HG03469 (cell line): ENCODE data around the gene RMC1.
"Not testable (repeated sequence)": the region's sequence is repeated elsewhere in the genome, so short reads cannot be mapped to it uniquely, and the experiment has no call there.

Experiments used
- ATAC-seq: cut with Tn5 transposase; IDR thresholded peaks from one replicate; pipeline ENCODE4 v1.9.1; 2021; ENCODE audit warnings: mild to moderate bottlenecking, moderate library complexity, moderate number of reproducible peaks; ENCODE audit not compliant: unreplicated experiment

The RMC1 gene

GRCh38 chr18:23556145-23556780 is 53.0 kb downstream of the RMC1 start:
- no peak for ATAC-seq

DNA sequence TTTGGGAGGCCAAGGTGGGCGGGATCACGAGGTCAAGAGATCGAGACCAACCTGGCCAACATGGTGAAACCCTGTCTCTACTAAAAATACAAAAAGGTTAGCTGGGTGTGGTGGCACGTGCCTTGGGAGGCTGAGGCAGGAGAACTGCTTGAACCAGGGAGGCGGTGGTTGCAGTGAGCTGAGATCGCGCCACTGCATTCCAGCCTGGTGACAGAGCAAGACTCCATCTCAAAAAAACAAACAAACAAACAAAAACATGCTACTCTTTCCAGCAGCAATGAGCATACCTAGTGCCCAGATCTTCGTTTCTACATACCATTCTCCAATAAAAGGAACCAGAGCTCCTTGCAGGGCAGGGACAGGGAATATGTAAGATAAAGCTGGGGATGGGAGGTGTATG is 54.2 kb downstream of the RMC1 start:
- ATAC-seq, result not testable (repeated sequence)

DNA sequence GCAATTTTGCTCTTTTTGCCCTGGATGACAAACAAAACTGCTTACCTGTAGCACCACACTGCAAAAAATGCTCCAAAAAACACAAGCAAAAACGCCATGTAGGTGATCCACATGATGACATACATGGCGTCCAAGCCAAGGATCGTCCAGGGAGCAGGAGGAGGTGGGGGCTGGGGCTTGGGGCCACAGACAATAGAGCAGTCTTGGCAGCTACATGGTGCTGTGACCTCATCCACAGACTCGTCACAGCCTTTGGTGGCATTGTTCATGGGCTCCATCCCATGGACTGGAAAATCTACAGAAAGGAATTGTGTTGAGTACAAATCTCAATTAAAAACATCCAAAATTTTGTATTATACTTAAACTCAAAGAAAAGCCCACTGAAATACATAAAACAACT is 56.9 kb downstream of the RMC1 start:
- ATAC-seq, result no peak

DNA sequence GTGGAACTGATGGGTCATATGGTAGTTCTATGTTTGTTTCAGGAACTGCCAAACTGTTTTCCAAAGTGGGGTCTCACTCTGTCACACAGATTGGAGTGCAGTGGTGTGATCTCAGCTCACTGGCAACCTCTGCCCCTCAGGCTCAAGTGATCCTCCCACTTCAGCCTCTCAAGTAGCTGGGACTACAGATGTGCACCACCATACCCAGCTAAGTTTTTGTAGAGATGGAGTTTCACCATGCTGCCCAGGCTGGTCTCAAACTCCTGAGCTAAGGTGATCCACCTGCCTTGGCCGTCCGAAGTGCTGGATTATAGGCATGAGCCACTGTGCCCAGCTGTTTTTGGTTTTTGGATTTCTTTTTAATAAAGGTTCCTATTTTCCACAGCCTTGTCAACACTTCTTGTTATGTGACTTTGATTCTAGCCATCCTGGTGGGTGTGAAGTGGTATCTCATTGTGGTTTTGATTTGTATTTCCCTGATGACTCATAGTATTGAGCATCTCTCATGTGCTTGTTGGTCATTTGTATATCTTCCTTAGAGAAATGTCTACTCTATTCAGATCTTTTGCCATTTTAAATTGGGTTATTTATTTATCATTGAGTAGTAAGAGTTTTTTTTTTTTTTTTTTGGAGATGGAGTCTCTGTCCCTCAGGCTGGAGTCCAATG is 60.2 kb downstream of the RMC1 start:
- ATAC-seq, result no peak

DNA sequence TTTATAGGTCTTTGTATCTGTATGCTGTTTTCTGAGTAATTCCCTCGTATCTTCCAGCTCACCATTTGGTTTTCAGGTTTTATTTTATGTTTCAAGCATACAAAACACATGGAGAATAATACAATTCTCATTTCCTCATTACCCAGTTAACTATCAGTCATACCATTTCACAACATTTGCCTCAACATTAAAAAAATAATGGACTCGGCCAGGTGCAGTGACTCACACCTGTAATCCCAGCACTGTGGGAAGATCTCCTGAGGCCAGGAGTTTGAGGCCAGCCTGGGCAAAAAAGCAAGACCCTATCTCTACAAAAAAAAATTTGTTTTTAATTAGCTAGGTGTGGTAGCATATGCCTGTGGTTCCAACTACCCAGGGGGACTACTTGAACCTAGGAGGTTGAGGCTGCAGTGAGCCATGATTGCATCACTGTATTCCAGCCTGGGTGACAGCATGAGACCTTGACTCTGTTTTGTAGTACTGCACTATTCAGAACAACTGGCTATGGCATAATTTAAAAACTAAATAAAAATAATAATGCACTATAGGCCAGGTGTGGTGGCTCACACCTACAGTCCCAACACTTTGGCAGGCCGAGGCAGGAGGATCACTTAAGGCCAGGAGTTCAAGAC is 62.7 kb downstream of the RMC1 start:
- ATAC-seq, result no peak

DNA sequence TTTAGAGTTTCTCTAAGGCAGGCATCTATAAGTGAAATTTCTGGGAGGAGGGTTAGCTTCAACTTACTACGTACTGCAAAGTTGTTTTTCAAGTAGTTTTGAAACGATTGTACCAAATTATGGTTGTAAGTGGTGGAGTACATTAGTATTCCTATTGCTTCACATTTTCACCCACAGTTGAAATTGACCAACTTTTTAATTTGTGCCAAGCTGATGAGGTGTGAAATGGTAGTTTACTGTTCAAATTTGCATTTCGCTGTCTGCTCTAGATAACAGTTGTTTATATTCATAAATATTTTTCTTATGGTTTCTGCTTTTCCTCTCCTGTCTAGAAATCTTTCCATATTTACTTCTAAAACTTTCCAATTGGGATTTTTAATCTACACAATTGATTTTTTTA is 64.4 kb downstream of the RMC1 start:
- no peak for ATAC-seq

DNA sequence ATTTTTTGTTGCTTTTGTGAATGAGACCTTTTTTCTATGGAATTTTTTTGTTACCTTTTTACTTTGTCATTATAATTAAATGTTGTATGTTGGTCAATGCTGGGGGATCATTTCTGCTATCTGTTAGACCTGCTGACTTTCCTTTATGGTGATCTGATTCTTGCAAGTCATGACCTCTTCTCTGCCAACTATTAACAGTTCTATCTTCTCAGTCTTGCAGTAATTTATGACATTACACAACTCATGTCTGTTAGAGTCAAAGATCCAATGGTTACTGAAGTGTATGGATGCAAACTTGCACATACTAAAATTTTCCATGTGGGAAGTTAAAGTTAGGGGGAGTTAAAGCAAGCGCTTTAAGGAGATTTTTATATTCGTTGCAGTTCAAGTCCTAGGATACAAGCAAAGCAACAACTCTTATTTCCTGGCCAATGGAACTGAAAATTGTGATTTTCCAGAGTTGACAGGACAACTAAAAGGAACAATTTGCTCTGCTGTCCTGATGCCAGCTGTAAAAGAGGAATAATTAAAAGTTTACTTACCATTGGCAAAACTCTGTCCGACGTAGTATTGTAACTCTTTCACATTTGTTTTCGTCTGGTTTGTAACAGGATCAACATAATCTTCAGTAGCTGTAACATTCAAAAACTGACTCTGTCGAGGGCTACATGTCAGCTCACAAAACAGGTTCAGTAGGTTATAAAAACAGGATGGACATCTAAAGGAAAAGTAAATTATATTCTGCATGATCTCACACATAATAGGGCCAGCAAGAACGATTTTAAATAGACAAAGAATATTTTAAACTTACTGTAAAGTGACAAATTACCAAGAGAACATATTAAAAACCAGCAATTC is 65.2 kb downstream of the RMC1 start:
- ATAC-seq, result no peak

- no peak for ATAC-seq
These were observed 66.2 kb downstream of the RMC1 start for GRCh38 chr18:23569299-23570063.

DNA sequence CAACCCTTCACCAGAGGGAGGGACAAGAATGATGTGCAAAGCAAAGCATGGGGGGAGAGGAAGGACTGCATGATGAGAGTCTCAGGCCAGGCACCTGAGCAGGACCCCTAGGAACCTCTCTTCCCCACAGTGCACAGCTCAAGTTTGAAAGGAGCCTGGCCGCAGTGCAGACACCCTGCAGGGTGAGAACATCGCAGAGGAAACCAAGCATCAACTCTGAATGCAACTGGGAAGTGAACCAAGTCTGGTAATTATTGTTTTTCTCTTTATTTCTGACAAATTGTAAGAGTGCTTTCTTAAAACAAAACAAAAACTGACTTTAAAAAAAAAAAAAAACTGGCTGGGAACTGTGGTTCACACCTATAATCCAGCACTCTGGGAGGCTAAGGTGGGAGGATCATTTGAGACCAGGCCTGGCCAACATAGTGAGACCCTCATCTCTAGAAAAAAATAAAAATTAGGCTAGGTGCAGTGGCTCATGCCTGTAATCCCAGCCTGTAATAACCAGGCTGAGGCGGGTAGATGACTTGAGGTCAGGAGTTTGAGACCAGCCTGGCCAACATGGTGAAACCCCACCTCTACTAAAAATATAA is 67.7 kb downstream of the RMC1 start:
- ATAC-seq, result no peak

GRCh38 chr18:23572012-23572411 is 68.7 kb downstream of the RMC1 start:
- ATAC-seq, result no peak

DNA sequence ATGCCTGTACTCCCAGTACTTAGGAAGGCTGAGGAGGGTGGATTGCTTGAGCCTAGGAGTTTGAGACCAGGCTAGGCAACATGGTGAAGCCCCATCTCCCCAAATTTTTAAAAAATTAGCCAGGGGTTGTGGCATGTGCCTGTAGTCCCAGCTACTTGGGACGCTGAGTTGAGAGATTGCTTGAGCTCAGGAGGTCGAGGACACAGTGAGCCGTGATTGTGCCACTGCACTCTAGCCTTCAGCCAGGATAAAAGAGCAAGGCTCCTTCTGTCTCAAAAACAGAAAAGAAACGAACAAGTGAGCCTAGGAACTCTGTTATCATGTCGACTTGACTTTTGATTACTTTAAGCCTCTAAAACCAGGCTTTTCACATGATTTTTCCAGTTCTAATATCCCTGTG is 69.3 kb downstream of the RMC1 start:
- ATAC-seq, result no peak

DNA sequence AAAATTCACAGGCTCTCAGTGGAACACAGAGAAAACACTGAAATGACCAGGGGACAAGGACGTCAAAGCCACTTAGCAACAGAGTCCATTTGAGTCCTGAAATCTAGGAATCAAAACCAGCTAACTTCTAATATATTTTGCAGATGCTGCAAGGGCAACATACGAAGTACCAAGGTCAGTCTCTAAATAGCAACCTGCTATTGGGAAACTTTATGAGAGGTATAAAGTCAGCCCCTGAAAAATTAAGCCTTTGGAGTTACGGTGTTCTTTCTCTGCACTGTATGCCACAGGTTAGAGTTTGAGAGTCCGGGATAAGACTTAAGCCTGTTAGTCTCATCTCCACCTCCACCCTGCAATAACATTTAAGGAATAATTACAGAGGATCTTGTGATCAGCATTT is 69.7 kb downstream of the RMC1 start:
- no peak for ATAC-seq

GRCh38 chr18:23573626-23574431 is 70.5 kb downstream of the RMC1 start:
- no peak for ATAC-seq

DNA sequence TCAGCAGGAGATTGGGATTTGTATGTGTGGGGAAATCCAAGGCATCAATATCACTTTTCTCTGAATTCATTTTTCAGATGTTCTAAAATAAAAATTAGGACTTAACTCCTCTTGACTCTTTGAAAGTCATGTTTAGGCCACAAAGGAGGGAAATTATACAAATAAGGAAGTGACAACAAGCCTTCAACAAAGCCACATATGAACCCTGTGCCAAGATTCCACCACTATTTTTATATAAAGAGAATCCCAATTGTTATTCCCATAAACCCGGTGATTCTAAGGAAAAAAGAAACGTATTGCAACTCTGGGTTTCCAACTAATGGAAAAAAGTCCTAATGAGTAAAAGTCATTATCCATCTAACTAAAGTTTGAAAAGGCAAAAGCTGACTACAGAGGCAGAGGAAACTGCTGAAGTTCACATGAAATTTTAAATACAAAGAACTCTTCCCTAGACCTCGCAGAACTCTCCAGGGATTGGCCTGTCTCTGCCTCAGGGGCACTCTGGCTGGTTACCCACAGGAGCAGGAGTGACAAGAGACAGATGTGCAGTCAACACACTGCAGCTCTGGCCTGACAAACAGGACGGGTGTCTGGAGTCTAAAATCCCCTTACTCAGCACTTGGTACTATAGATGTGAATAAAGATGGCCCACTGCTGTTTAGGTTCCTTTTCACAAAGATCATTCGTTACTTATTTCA is 71.4 kb downstream of the RMC1 start:
- ATAC-seq, result no peak

DNA sequence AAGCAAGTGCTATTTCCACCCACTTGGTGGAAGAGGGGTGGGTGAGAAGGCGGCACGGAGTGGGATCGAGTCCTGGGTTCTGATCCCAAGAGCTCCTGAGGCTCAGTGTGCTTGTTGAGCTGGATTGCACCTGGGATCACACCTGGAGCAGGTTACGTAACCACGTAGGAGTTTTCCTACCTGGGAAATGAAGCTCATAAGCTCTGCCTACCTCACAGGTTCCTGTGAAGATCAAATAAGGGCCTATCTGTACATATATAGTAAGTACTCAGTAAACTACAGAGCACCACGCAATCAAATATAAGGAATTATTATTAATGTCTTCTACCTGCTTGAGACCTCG is 72.0 kb downstream of the RMC1 start:
- ATAC-seq, result no peak

DNA sequence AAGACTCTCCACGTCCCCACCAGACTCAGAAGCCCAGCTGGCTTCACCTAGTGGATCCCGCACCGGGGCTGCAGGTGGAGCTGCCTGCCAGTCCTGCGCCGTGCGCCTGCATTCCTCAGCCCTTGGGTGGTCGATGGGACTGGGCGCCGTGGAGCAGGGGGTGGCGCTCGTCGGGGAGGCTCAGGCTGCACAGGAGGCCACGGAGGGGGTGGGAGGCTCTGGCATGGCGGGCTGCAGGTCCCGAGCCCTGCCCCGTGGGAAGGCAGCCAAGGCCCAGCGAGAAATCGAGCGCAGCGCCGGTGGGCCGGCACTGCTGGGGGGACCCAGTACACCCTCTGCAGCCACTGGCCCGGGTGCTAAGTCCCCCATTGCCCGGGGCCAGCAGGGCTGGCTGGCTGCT is 74.2 kb downstream of the RMC1 start:
- ATAC-seq, result not testable (repeated sequence)

DNA sequence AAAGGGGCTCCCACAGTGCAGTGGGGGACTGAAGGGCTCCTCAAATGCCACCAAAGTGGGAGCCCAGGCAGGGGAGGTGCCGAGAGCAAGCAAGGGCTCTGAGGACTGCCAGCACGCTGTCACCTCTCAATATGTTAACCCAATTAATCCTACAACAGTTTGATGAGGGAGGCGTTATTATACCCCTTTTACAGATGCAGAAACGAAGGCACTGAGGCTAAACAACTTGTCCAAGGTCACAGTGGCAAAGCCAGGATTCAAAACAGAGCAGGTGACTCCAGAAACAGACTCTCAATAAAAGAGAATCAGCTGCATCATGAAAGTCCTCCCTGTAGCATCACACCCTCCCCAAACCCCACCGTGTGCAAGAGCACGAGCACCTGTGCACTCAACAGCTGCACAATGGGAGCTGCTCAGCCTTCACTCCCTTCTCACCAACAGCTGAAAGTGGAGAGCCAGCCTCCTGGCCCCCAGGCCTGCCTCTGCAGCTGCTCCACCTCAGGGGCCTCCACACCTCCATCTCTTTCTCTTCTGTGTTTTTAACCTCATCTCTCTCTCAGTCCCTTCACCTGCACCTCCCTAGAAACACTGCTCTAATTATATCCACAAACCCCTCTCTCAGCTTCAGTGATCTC is 74.9 kb downstream of the RMC1 start:
- no peak for ATAC-seq

- ATAC-seq, result no peak
These were observed 75.8 kb downstream of the RMC1 start for GRCh38 chr18:23578891-23579653.
